CD8-positive, alpha-beta memory T cell (primary cell): ENCODE measurements around the gene MAB21L4. TPM values are rescaled to one million over a fixed set of nuclear protein-coding genes. Genes with fewer than 3 reads are reported as not detected.

Source experiments
- CTCF ChIA-PET: fragments of 350-600 bp; sonication (Branson Sonifier 250); formaldehyde crosslinking; loops from one replicate; lab custom pipeline; 2021; ENCODE audit warnings: antibody characterized with exemption; lab: Charles Lee
- POLR2A ChIA-PET: fragments of 350-600 bp; sonication (Branson Sonifier 250); formaldehyde crosslinking; loops from one replicate; lab custom pipeline; 2021; ENCODE audit warnings: antibody characterized with exemption; lab: Charles Lee
- DNase-seq, 5 donors: peaks; one replicate each; pipeline versions ENCODE4 v3.0.0 to v3.0.0-alpha.2; 2020 to 2022; ENCODE audit warnings: mixed read lengths in 1 of 5
- H3K27ac ChIP-seq: one replicate; pipeline ENCODE4 v1.7.0; 2013; ENCODE audit warnings: low read depth, mild to moderate bottlenecking, low read length, moderate library complexity
- H3K27me3 ChIP-seq: 2 replicates; pipeline ENCODE4 v1.7.0; 2013; ENCODE audit warnings: low read length, mild to moderate bottlenecking; ENCODE audit not compliant: insufficient read depth, poor library complexity, severe bottlenecking
- H3K36me3 ChIP-seq: 2 replicates; pipeline ENCODE4 v1.7.0; 2013; ENCODE audit warnings: mild to moderate bottlenecking, low read length, moderate library complexity; ENCODE audit not compliant: insufficient read depth
- H3K4me1 ChIP-seq: 2 replicates; pipeline ENCODE4 v1.7.0; 2013; ENCODE audit warnings: mild to moderate bottlenecking, low read length, moderate library complexity; ENCODE audit not compliant: insufficient read depth
- H3K4me3 ChIP-seq: 2 replicates; pipeline ENCODE4 v1.7.0; 2013; ENCODE audit warnings: mild to moderate bottlenecking, low read length
- H3K9me3 ChIP-seq: 2 replicates; pipeline ENCODE4 v1.7.0; 2013; ENCODE audit warnings: mild to moderate bottlenecking, low read length
- H3K27ac Mint-ChIP-seq, 8 donors: one replicate each; pipeline ENCODE4 v1.8.0; 2020 to 2021; ENCODE audit warnings: mixed read lengths in 8 of 8, mild to moderate bottlenecking in 6 of 8, inconsistent platforms in 3 of 8, moderate library complexity in 3 of 8
- H3K27me3 Mint-ChIP-seq, 2 donors: one replicate each; pipeline ENCODE4 v1.8.0; 2020 to 2021; ENCODE audit warnings: mixed read lengths in 2 of 2, mild to moderate bottlenecking in 1 of 2, moderate library complexity in 1 of 2
- H3K36me3 Mint-ChIP-seq, 3 donors: one replicate each; pipeline ENCODE4 v1.8.0; 2020 to 2021; ENCODE audit warnings: mixed read lengths in 3 of 3, inconsistent platforms in 1 of 3, mild to moderate bottlenecking in 1 of 3
- H3K4me1 Mint-ChIP-seq, 3 donors: one replicate each; pipeline ENCODE4 v1.8.0; 2020 to 2021; ENCODE audit warnings: mixed read lengths in 3 of 3, inconsistent platforms in 1 of 3, mild to moderate bottlenecking in 1 of 3
- H3K4me3 Mint-ChIP-seq, 7 donors: one replicate each; pipeline ENCODE4 v1.8.0; 2020 to 2021; ENCODE audit warnings: mixed read lengths in 7 of 7, mild to moderate bottlenecking in 6 of 7, moderate library complexity in 4 of 7, inconsistent platforms in 2 of 7
- H3K9me3 Mint-ChIP-seq, 5 donors: one replicate each; pipeline ENCODE4 v1.8.0; 2020 to 2022; ENCODE audit warnings: mixed read lengths in 5 of 5, mild to moderate bottlenecking in 3 of 5, moderate library complexity in 2 of 5, inconsistent platforms in 1 of 5
- polyA plus RNA-seq: library from polyadenylated mRNA; unstranded; fragments of 300-500 nt; fragmentation: Illumina TruSeq; gene quantifications from one replicate; pipeline ENCODE4 v1.2.3, GENCODE V29; 2021
- total RNA-seq, 2 experiments: library from RNA; stranded (reverse); gene quantifications; one replicate each; pipeline ENCODE4 v1.2.3, GENCODE V29; 2021

Gene MAB21L4
- total and polyA plus RNA-seq, 3 experiments from 2014 or later, result not detected

DNA sequence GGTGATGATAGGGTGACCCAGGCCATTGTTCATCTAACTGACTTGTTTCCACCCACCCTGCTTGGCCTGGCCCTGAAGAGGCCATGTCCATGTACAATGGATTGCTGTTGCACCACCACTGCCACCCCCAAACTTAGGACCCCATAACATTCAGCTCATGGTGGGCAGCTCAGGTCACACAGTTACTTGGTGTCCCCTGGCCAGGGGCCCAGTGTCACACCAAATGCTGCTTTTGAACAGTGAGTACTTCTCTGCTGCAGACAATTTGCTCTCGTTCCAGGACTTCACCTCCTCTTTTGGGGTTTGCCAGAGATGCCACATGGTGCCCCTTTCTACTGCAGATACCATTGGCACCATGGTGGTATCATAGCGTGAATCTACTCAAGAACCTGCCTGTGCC lies 11.7 kb downstream of the MAB21L4 start:
- CTCF ChIA-PET, result no interaction called here
- peaks cover 0 to 8% of the 10 kb centered on the region in 2 donors for H3K27me3 Mint-ChIP-seq
- no peak overlapping the region for H3K27ac Mint-ChIP-seq
- H3K9me3 Mint-ChIP-seq, result no peaks in the 10 kb centered on the region
- no peak overlapping the region for H3K4me3 Mint-ChIP-seq
- no peaks in the 10 kb centered on the region for H3K36me3 Mint-ChIP-seq
- H3K27me3 ChIP-seq, result no peaks in the 10 kb centered on the region
- H3K4me1 ChIP-seq, result no peaks in the 10 kb centered on the region
- H3K4me3 ChIP-seq, result no peak overlapping the region
- H3K36me3 ChIP-seq, result no peaks in the 10 kb centered on the region
- no peak for DNase-seq
- H3K27ac ChIP-seq, result no peak overlapping the region
- H3K9me3 ChIP-seq, result no peaks in the 10 kb centered on the region
- POLR2A ChIA-PET, result no interaction called here
- no peaks in the 10 kb centered on the region for H3K4me1 Mint-ChIP-seq

DNA sequence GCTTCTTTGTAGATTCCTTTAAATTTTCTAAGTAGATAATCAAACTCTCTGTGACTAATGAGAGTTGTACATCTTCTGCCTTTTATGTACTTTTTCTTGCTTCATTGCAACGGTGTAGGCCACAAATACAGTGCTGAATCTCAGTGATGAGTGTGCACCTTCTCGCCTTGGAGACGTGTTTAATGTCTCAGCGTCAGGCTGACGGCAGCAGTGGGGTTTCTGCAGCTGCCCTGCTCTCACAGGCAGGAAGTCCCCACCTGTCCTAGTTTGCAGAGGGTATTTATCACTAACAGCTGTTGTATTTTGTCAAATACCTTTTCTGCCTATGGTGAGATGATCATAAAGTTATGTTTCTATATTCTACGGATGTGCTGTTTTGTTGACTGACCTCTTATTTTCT lies 14.0 kb downstream of the MAB21L4 start:
- Mint-ChIP-seq H3K9me3 (no peaks in the 10 kb centered on the region), H3K4me3 (no peak overlapping the region), H3K27me3 (peaks cover 0 to 8% of the 10 kb centered on the region in 2 donors), H3K4me1 (no peaks in the 10 kb centered on the region), H3K27ac (peak overlapping the region in 1 of 8 donors; percentile 34), H3K36me3 (no peaks in the 10 kb centered on the region)
- ChIA-PET CTCF (no interaction called here), POLR2A (no interaction called here)
- H3K4me1 ChIP-seq, result no peaks in the 10 kb centered on the region
- no peaks in the 10 kb centered on the region for H3K36me3 ChIP-seq
- no peaks in the 10 kb centered on the region for H3K9me3 ChIP-seq
- peak in 1 of 5 donors; percentile 6 for DNase-seq
- H3K4me3 ChIP-seq, result no peak overlapping the region
- H3K27ac ChIP-seq, result no peak overlapping the region
- H3K27me3 ChIP-seq, result no peaks in the 10 kb centered on the region

DNA sequence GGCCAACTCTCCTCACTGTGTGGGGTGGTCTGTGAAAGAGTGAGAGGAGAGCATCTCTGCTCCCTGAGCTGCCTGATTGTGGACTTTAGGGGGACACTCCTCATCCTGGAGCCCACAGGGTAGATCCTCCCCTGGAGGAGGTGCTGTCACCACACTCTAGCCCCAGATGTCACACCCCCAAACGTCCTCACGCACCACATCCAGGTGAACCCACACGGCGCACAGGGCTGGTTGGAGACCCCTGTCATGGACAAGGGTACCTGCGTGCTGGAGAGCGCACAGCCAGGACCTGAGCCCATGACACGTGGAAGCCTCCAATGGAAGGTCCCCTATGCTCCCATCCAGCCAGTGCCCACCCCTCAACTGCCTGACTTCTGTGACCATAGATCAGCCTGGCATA lies 16.9 kb downstream of the MAB21L4 start:
- no peaks in the 10 kb centered on the region for H3K9me3 Mint-ChIP-seq
- DNase-seq, result no peak
- no peaks in the 10 kb centered on the region for H3K36me3 Mint-ChIP-seq
- Histone ChIP-seq H3K36me3 (no peaks in the 10 kb centered on the region), H3K27ac (no peak overlapping the region), H3K4me1 (no peaks in the 10 kb centered on the region), H3K9me3 (no peaks in the 10 kb centered on the region), H3K27me3 (no peaks in the 10 kb centered on the region), H3K4me3 (no peak overlapping the region)
- ChIA-PET CTCF (no interaction called here), POLR2A (no interaction called here)
- H3K4me3 Mint-ChIP-seq, result no peak overlapping the region
- H3K27me3 Mint-ChIP-seq, result no peaks in the 10 kb centered on the region
- H3K4me1 Mint-ChIP-seq, result no peaks in the 10 kb centered on the region
- no peak overlapping the region for H3K27ac Mint-ChIP-seq

DNA sequence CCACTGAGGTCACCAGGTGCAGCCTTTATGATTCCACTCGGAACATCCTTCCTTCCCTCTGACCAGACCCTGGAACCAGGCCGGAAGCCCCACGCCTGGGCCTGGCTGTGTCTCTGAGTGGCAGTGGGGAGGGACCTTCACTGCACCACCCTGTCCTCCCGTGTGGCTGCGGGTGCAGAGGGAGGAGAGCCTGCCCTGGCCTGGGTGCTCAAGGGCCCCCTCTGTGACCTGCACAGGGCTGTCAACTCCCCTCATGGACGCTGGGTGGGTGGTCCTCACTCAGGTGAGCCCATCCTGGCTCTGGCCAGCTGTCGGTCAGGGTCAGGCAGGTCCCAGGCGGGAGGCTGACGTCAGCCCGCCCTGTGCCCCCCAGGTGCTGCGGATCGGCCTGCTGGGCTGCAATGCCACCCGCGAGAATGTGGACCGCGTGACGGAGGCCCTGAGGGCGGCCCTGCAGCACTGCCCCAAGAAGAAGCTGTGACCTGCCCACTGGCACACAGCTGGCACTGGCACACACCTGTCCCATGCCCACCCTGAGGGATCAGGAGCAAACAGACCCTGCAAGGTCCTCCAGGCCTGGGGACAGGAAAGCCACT lies 17.5 kb downstream of the MAB21L4 start:
- no peak overlapping the region for H3K27ac Mint-ChIP-seq
- CTCF ChIA-PET, result no interaction called here
- Histone ChIP-seq H3K9me3 (no peaks in the 10 kb centered on the region), H3K27ac (no peak overlapping the region), H3K4me3 (no peak overlapping the region), H3K4me1 (no peaks in the 10 kb centered on the region), H3K36me3 (no peaks in the 10 kb centered on the region), H3K27me3 (no peaks in the 10 kb centered on the region)
- no peaks in the 10 kb centered on the region for H3K9me3 Mint-ChIP-seq
- H3K27me3 Mint-ChIP-seq, result no peaks in the 10 kb centered on the region
- H3K4me3 Mint-ChIP-seq, result no peak overlapping the region
- peak in 1 of 5 donors; percentile 34 for DNase-seq
- no peaks in the 10 kb centered on the region for H3K36me3 Mint-ChIP-seq
- POLR2A ChIA-PET, result no interaction called here
- no peaks in the 10 kb centered on the region for H3K4me1 Mint-ChIP-seq

DNA sequence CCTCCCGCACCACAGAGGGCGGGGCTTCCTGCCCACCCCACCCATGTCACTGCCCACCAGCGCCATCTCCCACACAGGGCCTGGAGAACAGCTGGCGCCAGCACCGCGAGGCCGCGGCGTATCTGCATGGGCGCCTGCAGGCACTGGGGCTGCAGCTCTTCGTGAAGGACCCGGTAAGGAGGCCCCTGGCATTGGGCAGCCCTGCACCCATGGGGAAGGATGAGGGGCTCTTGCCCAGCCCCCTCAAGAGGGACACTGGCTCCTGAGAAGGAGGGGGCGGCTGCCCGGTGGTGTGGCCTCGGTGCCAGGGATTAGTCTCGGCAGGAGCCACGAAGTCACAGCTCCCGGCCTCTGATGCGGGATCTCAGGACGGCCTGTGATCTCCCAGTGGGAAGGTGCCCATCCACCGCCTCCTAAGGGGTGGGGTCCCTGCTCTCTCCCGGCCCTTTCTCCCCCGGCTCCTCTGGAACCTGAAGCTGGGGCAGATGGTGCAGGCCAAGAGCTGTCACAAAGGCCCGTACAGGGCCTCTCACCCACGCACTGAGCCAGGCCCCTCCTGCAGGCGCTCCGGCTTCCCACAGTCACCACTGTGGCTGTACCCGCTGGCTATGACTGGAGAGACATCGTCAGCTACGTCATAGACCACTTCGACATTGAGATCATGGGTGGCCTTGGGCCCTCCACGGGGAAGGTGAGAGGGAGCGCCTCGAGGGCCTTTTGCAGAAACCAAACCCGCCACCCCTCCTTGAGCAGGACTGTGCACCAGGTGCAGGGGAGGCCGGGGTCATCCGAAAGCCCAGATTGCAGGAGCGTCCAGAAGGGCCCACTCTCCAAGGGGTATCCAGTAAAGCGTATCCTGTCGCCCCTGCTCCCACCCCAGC lies 18.3 kb downstream of the MAB21L4 start:
- ChIA-PET POLR2A (no interaction called here), CTCF (no interaction called here)
- Mint-ChIP-seq H3K4me1 (no peaks in the 10 kb centered on the region), H3K27ac (no peak overlapping the region), H3K4me3 (no peak overlapping the region), H3K36me3 (no peaks in the 10 kb centered on the region), H3K27me3 (no peaks in the 10 kb centered on the region), H3K9me3 (no peaks in the 10 kb centered on the region)
- Histone ChIP-seq H3K36me3 (no peaks in the 10 kb centered on the region), H3K4me3 (no peak overlapping the region), H3K27me3 (no peaks in the 10 kb centered on the region), H3K9me3 (no peaks in the 10 kb centered on the region), H3K4me1 (no peaks in the 10 kb centered on the region), H3K27ac (no peak overlapping the region)
- DNase-seq, result no peak

DNA sequence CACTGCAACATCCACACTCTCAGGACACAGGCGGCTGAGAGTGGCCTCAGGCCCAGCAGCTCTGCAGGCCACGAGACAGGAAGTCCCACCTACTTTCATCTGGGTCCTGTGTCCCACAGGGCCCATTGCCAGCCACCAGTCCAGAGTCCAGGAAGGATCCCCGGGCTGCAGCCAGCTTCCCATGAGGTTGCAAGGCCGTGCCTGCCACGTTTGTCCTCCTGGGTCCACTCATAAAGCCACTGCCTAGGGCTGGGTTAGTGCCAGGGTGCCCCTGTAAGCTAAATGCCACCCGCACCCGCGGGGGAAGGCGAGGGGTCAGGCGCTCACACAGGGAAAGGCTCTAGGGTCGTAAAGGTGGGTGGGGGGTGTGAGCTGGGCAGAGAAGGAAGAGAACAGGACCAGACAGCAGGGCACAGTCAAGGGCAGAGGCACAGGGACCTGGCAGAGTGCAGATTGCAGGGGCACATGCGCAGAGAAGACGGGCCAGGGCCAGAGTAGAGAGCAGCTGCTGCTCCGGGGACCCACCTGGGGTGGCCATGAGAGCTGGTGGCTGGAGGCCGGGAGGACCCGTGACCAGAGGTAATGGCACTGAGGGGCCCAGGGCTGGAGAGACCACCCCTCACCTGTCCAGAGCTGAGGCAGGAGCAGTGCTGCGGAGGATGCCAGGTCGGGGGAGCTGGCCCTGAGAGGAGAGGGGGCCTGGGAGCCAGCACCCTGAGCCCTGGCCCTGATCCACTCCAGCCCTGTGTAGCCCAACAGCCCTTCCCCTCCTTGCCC lies 19.3 kb downstream of the MAB21L4 start:
- CTCF ChIA-PET, result no interaction called here

DNA sequence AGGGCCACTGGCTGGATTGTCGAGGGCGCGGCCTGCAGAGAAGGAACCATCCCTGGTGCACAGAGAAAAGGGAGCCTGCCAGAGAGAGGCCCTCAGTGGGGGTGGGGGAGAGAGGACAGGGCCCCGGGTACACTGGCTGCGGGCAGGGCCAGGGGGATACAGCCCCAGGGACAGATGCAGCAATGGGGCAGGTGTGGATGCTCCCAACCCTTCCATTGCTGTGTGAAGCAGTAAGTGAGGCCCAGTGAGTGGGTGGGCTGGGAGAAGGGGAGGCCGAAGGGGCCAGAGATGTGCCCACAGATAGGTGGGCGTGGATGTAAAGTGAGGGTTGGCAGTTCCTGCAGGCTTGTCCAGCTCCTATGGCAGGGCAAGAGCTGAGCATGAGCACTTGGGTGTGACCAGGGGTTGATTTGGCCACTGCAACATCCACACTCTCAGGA lies 19.9 kb downstream of the MAB21L4 start:
- H3K27me3 Mint-ChIP-seq, result no peaks in the 10 kb centered on the region
- no peak overlapping the region for H3K27ac Mint-ChIP-seq
- H3K9me3 Mint-ChIP-seq, result no peaks in the 10 kb centered on the region
- no peaks in the 10 kb centered on the region for H3K4me1 Mint-ChIP-seq
- Histone ChIP-seq H3K9me3 (no peaks in the 10 kb centered on the region), H3K4me3 (no peak overlapping the region), H3K4me1 (no peaks in the 10 kb centered on the region), H3K36me3 (no peaks in the 10 kb centered on the region), H3K27ac (no peak overlapping the region), H3K27me3 (no peaks in the 10 kb centered on the region)
- DNase-seq, result no peak
- ChIA-PET POLR2A (no interaction called here), CTCF (no interaction called here)
- H3K36me3 Mint-ChIP-seq, result no peaks in the 10 kb centered on the region
- H3K4me3 Mint-ChIP-seq, result no peak overlapping the region

More for the DNA sequence above, 19.3 kb downstream of the MAB21L4 start:
- Mint-ChIP-seq H3K27me3 (no peaks in the 10 kb centered on the region), H3K27ac (peak overlapping the region in 1 of 8 donors; percentile 56), H3K9me3 (no peaks in the 10 kb centered on the region), H3K4me3 (no peak overlapping the region), H3K36me3 (no peaks in the 10 kb centered on the region), H3K4me1 (no peaks in the 10 kb centered on the region)
- H3K27ac ChIP-seq, result no peak overlapping the region
- H3K27me3 ChIP-seq, result no peaks in the 10 kb centered on the region
- H3K4me1 ChIP-seq, result no peaks in the 10 kb centered on the region
- H3K4me3 ChIP-seq, result no peak overlapping the region
- H3K9me3 ChIP-seq, result no peaks in the 10 kb centered on the region
- POLR2A ChIA-PET, result no interaction called here
- no peaks in the 10 kb centered on the region for H3K36me3 ChIP-seq
- DNase-seq, result no peak
